GM12878 (cell line): Measurements from ENCODE around the gene PDF.

ENCODE experiments used
- EP300 ChIP-seq, 2 experiments: fragments of 150-350 bp in 1 of 2; IDR thresholded peaks; 2 replicates each; pipeline ENCODE4 v1.6.1; 2011 to 2012; ENCODE audit warnings: low read depth in 2 of 2, low read length in 2 of 2, borderline replicate concordance in 1 of 2, improper control_type of control experiment in 1 of 2, inconsistent platforms in 1 of 2; ENCODE audit not compliant: control insufficient read depth in 1 of 2
- JUND ChIP-seq: IDR thresholded peaks from 2 replicates; pipeline ENCODE4 v1.6.1; 2012; ENCODE audit warnings: low read depth, mild to moderate bottlenecking, low read length, improper control_type of control experiment, moderate library complexity
- POLR2A ChIP-seq: IDR thresholded peaks from 2 replicates; pipeline ENCODE4 v1.6.1; 2011; ENCODE audit warnings: low read depth, mild to moderate bottlenecking, low read length
- SREBF2 ChIP-seq: IDR thresholded peaks from 2 replicates; pipeline ENCODE4 v1.6.1; 2012; ENCODE audit warnings: mild to moderate bottlenecking, low read length
- TF ChIP-seq, protein P1 (sequence below), 3 experiments: IDR thresholded peaks in 2 of 3; conservative IDR thresholded peaks in 1 of 3; 2 replicates each; pipeline ENCODE4 v1.5.1; 2011; ENCODE audit warnings: low read depth in 3 of 3, low read length in 3 of 3, mild to moderate bottlenecking in 3 of 3, control low read depth in 2 of 3, moderate library complexity in 2 of 3, inconsistent platforms in 1 of 3, mixed read lengths in 1 of 3; ENCODE audit not compliant: control insufficient read depth in 2 of 3, insufficient read depth in 1 of 3; ENCODE audit errors: extremely low read depth in 1 of 3
- TF ChIP-seq, protein P2 (sequence below): IDR thresholded peaks from 2 replicates; pipeline ENCODE4 v1.6.1; 2012; ENCODE audit warnings: mild to moderate bottlenecking, low read depth, low read length
- TF ChIP-seq, protein P3 (sequence below): fragments of 450-650 bp; IDR thresholded peaks from 2 replicates; pipeline ENCODE4 v1.6.1; 2017; ENCODE audit warnings: antibody characterized with exemption, mild to moderate bottlenecking, moderate library complexity

DNA sequence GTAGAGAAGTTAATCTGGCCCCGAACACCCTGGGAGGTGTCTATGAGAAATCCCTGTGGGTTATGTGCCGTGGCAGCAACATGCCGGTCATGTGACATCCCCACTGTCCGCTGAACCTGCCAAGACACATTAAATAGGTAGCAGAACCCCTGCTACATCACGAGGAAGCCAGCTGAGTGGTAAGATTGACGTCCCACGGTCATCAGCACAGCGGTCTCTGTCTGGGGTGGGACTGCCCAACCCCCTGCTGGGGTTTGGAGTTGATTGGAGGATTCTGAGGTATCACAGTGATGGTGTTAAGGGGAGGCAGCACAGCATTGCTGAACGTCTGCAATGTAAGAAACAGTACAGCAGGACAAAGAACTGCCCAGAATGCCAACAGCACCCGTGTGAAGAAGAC lies 19.1 kb upstream of the PDF start:
- no peak for TF ChIP-seq EP300 (IDR thresholded peaks at IDR 0.05; ENCODE audit: borderline replicate concordance in 1 of 2, control insufficient read depth in 1 of 2, low read depth in 2 of 2, low read length in 2 of 2)
- TF ChIP-seq, protein P1, sequence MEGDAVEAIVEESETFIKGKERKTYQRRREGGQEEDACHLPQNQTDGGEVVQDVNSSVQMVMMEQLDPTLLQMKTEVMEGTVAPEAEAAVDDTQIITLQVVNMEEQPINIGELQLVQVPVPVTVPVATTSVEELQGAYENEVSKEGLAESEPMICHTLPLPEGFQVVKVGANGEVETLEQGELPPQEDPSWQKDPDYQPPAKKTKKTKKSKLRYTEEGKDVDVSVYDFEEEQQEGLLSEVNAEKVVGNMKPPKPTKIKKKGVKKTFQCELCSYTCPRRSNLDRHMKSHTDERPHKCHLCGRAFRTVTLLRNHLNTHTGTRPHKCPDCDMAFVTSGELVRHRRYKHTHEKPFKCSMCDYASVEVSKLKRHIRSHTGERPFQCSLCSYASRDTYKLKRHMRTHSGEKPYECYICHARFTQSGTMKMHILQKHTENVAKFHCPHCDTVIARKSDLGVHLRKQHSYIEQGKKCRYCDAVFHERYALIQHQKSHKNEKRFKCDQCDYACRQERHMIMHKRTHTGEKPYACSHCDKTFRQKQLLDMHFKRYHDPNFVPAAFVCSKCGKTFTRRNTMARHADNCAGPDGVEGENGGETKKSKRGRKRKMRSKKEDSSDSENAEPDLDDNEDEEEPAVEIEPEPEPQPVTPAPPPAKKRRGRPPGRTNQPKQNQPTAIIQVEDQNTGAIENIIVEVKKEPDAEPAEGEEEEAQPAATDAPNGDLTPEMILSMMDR (IDR thresholded peaks at IDR 0.05 in 2 of 3, conservative IDR thresholded peaks at IDR 0.05 in 1 of 3; ENCODE audit: control insufficient read depth in 2 of 3, extremely low read depth in 1 of 3, insufficient read depth in 1 of 3, low read depth in 3 of 3, low read length in 3 of 3), result no peak
- TF ChIP-seq SREBF2, result no peak
- TF ChIP-seq, protein P2, sequence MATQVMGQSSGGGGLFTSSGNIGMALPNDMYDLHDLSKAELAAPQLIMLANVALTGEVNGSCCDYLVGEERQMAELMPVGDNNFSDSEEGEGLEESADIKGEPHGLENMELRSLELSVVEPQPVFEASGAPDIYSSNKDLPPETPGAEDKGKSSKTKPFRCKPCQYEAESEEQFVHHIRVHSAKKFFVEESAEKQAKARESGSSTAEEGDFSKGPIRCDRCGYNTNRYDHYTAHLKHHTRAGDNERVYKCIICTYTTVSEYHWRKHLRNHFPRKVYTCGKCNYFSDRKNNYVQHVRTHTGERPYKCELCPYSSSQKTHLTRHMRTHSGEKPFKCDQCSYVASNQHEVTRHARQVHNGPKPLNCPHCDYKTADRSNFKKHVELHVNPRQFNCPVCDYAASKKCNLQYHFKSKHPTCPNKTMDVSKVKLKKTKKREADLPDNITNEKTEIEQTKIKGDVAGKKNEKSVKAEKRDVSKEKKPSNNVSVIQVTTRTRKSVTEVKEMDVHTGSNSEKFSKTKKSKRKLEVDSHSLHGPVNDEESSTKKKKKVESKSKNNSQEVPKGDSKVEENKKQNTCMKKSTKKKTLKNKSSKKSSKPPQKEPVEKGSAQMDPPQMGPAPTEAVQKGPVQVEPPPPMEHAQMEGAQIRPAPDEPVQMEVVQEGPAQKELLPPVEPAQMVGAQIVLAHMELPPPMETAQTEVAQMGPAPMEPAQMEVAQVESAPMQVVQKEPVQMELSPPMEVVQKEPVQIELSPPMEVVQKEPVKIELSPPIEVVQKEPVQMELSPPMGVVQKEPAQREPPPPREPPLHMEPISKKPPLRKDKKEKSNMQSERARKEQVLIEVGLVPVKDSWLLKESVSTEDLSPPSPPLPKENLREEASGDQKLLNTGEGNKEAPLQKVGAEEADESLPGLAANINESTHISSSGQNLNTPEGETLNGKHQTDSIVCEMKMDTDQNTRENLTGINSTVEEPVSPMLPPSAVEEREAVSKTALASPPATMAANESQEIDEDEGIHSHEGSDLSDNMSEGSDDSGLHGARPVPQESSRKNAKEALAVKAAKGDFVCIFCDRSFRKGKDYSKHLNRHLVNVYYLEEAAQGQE, result no peak
- TF ChIP-seq, protein P3, sequence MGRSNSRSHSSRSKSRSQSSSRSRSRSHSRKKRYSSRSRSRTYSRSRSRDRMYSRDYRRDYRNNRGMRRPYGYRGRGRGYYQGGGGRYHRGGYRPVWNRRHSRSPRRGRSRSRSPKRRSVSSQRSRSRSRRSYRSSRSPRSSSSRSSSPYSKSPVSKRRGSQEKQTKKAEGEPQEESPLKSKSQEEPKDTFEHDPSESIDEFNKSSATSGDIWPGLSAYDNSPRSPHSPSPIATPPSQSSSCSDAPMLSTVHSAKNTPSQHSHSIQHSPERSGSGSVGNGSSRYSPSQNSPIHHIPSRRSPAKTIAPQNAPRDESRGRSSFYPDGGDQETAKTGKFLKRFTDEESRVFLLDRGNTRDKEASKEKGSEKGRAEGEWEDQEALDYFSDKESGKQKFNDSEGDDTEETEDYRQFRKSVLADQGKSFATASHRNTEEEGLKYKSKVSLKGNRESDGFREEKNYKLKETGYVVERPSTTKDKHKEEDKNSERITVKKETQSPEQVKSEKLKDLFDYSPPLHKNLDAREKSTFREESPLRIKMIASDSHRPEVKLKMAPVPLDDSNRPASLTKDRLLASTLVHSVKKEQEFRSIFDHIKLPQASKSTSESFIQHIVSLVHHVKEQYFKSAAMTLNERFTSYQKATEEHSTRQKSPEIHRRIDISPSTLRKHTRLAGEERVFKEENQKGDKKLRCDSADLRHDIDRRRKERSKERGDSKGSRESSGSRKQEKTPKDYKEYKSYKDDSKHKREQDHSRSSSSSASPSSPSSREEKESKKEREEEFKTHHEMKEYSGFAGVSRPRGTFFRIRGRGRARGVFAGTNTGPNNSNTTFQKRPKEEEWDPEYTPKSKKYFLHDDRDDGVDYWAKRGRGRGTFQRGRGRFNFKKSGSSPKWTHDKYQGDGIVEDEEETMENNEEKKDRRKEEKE, result no peak
- no peak for TF ChIP-seq POLR2A
- TF ChIP-seq JUND, result no peak
